Measurements from ENCODE around the gene FHIP1A.

GRCh38 chr4:151407466-151408379 is 1.3 kb upstream of the FHIP1A start:
- peak in 1 of 3 donors; percentile 17 for TF ChIP-seq CTCF (IDR thresholded peaks at IDR 0.05)
- TF ChIP-seq POLR2A (IDR thresholded peaks at IDR 0.05), result no peak
- no peak for TF ChIP-seq POLR2AphosphoS5 (IDR thresholded peaks at IDR 0.05)
